ENCODE measurements around the gene RGSL1.

The RGSL1 gene

DNA sequence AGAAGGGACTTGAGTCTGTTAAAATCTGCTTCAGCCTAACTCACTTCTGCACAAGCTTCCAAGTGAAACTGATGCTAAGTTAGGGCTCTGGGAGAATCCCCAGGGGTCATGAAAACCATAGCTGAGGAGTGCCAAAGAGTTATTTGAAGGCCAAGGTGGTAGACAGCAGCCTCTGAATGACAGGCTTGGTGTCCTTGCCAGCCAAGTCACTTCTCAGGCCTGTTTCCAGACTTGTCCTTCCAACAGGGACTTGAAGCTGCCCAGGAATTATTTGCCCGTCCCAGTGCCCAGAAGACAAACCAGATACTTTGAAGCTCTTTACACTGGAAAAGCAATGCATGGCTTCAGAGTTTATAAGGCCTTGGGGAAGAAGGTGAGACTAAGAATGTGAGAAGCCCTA lies 105.5 kb downstream of the RGSL1 start:
- no peak for DNase-seq

DNA sequence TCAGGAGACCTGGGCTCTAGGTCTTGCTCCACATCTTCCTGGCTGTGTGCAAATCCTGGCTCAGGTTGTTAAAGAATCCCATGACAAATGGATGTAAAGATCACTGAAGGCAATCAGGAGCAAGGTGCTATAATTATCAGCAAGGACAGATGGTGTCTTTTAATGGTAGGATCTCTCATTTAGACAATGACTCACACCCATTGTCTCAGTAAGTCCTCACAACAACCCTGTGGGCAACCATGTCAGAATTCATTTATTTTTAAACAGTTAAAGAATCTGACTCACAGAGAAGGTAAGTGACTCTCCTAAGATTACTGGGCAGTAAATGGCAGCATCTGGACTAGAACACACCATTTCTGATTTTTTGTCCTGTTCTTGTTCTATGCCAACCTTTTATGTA lies 106.3 kb downstream of the RGSL1 start:
- DNase-seq, result no peak

DNA sequence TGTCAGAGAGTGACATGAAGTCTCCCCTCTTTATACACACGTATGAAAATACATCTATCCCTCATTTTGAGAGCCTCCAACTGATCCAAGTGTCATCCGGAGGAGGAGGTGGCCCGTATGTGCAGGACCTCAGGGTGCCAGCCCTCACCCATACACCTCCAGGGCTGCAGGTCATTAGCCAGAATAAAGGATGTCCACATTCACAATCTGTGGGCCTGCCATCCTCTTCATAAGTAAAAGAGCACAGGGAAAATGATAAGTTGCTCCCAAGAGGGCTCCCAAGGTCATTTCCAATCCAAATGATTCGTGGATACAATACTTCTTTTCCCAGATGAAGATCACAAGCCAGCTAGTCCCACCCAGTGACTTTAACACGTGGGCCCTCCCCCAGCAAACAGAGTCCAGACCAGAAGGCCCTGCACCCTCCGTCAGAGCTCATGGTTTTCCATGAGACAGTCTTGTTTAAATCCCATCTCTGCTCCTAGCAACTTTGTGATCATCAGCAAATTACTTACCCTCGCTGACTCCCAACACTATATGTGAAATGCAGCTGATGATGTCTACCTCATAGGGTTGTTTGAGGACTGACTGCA lies 110.5 kb downstream of the RGSL1 start:
- no peak for DNase-seq

DNA sequence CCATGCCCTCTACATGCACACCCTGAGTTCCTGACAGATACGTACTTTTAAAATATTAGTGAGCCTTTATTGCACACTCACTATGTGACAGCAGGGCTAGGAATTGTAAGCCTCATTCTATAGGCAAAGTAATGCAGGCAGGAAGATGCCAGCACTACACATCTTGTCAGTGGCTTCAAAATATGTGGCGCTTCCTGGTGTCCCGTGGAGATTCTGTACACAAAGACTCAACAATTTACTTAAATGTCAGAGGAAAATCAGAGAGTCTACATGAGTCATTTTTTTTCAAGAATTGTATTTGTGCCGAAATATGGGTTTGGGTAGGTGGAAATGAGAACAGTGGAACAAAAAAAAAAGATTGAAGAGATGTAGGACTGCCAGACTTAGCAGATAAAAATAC lies 111.5 kb downstream of the RGSL1 start:
- no peak for DNase-seq

DNA sequence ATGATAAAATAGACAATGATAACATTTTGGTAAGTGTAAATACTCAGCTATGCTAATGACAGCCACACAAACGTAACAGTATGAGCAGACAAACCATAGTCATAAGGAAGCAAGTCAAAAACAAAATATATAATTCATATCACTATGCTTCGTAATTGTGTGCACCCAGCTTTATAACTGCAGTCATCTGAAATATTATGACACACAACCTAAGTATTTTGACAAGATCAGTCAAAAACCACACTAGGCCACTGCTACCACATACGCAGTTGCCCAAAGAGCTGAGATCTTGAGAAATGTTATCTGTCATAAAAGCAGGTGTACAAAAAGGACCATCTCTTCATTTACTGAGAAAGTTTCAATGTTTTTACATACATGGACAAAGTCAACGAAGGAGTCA lies 113.1 kb downstream of the RGSL1 start:
- DNase-seq, result no peak

- no peak for DNase-seq
These were observed 114.6 kb downstream of the RGSL1 start for GRCh38 chr1:182564406-182565004.

- DNase-seq, result no peak
These were observed 115.6 kb downstream of the RGSL1 start for GRCh38 chr1:182565537-182565936.

- no peak for DNase-seq
These were observed 117.7 kb downstream of the RGSL1 start for GRCh38 chr1:182567629-182568028.

- no peak for DNase-seq
These were observed 118.8 kb downstream of the RGSL1 start for GRCh38 chr1:182568647-182569284.

- DNase-seq, result no peak
These were observed 120.1 kb downstream of the RGSL1 start for GRCh38 chr1:182569939-182570610.

DNA sequence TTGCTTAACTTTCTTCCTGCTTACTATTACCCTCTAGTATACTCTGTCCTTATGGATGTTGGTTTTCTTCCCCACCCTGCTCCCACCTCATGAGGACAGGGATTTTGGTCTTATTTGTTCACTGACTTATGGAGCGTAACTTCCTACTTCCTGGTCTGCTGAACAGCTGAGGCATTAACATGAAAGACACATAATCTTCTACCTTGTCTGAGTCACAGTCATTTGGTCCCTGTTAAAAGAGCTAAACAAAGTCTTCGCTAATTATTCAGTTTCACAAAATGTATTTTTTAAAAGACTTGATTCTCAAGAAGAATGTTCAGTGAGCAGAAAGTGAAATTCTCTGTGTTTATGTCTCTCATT lies 120.6 kb downstream of the RGSL1 start:
- DNase-seq, result no peak

GRCh38 chr1:182574156-182574555 lies 124.2 kb downstream of the RGSL1 start:
- no peak for DNase-seq

DNA sequence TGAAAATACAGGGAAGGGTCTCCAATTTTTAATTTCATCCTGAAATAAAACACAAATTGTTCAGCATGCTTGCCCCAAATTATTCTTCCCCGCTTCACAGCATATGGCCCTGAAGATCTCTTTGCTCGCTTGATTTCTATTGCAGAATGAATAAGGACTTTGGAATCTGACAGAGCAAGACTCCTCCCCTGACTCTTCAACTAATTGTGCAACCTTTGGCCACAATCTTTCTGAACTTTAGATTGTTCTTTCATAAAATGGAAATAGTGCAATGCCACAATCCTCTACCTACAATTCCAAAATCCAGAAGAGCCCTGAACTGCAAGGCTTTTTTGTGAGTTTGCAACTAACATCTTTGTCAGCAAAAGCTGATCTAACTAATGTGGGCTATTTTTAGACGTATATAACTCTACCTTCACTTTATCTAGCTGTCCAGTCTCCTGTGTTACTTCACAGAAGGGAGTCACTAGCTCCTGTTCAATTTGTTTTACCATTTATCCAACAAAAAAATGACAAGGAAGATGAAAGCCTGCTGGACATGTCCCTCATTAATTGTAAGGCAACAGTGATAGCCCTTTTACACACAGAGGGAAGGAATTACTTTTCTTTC lies 125.7 kb downstream of the RGSL1 start:
- no peak for DNase-seq

DNA sequence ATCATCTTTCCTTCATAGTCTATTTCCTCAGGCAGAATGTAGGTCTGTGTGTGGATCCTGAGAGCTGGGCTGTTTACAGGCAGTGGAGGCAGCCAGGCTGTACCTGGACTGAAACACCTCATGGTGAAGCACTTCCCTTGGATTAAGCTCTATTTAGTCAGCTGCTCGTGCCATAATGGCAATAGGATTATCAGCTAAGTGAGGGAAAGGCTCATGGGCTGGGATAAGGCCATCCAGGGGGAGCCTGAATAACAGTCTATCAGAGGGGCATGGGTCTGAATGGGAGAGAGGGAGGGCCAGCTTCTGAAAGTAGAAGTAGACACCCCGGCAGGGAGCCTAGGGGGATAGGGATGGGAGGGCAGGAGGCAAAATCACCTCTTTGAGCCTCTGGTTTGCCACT lies 130.8 kb downstream of the RGSL1 start:
- no peak for DNase-seq

GRCh38 chr1:182584746-182585145 lies 134.8 kb downstream of the RGSL1 start:
- no peak for DNase-seq

DNA sequence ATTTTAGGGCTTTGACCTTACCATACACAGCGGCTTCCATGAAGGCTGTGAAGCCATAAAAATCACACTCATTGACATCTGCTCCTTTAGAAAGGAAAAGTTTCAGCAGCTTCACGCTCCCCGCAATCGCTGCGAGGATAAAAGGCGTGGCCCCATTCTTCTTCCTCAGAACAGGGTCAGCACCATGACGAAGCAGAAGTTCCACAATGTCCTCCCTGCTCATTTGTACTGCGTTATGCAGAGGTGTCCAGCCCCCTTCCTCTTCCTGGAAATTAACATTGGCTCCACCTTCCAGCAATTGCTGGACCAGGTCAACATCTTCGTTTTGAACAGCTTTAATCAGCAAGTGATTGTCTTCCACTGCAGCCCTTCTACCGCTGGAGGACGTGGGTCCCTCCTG lies 136.4 kb downstream of the RGSL1 start:
- DNase-seq, result no peak

DNA sequence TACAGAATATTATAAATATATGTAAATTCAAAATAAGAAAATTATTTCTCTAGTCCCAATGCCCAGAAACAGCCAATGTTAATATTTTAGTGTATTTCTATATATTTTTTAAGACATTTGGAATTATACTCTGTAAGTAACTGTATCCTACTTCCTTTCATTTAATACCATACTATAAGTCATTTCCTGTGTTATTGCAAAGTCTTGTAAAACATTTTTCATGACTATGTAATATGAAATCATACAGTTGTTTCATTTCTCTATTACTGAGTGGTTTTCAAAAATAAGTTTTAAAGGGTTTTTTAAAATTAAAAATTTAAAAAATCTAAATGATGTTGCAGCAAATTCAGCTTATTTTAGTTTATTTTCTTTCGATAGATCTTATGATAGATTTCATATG lies 137.1 kb downstream of the RGSL1 start:
- DNase-seq, result no peak

- DNase-seq, result no peak
These were observed 137.9 kb downstream of the RGSL1 start for GRCh38 chr1:182587666-182588499.

DNA sequence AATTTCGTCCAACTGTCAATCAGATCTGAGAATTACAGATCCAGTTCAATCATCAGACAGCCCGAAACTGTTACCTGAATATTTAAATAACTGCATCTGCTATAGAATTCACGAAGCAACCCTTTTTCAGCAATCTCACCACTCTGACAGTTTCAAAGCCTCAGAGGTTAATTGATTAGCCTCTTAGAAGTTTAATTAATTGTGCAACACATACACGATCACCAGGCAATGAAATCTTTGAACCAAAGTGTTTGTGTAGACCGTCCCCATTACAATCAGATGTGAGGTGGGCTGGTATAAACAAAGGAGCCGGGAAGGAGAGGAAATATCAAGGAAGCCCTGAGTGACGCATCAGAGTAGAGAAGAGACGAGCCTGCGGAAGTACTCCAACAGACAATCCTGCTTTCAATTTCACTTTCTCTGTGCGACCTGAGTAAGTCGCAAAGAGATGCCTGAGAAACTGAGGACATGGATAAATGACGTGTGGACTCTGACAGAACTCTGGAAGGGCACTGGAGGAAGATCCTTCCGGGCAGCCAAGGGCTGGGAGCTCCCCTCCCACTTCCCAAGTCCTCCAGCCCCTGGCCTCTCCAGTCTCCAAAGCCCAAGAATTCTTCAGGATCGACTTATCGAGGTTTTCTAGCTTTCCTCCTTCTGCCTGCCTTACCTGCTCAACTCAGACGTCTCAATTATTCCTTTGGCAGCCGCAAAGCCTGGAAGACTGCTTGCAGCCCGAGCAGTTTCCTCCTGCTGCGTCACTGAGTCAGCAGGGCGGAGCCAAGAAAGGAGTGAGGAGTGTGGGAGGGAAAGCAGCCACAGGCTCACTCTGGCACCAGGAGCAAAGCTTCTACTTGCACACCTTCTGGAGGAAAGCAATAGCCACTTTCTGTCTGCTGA lies 138.8 kb downstream of the RGSL1 start, which contains the start of gene RNASEL:
Gene RNASEL, minus strand, starts transcription at position 757 of the 897 bp plus-strand sequence. CDS start 2,450 bp downstream, outside the sequence.
- no peak for DNase-seq

GRCh38 chr1:182589520-182589919 lies 139.6 kb downstream of the RGSL1 start:
- no peak for DNase-seq

DNA sequence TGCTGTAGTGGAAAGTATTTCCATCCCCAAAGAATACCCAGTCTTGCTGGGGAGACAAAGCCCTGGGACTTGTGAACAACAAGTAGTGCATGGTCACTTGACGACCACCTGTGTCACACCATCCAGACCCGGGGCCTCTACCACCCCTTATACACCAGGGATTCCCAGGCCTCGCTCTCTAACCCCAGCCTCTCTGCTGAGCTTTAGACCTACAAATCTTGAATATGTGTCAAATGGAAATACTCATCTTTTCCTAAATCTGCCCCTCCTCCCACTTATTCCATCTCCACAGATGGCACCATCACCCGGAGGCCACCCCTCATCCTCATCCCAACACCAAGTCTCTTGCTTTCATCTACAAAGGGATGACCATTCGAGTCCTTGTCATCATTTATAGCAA lies 140.0 kb downstream of the RGSL1 start:
- no peak for DNase-seq
